ENCODE measurements around the gene RIBC1.

- TF ChIP-seq EP300 (IDR thresholded peaks at IDR 0.05; ENCODE audit: borderline replicate concordance) (no peak), CREB1 (IDR thresholded peaks at IDR 0.05; ENCODE audit: low read depth) (no peak), REST (IDR thresholded peaks at IDR 0.05; ENCODE audit: low read depth) (no peak), RAD21 (IDR thresholded peaks at IDR 0.05; ENCODE audit: low read depth) (no peak), TCF12 (IDR thresholded peaks at IDR 0.05; ENCODE audit: low read depth) (no peak), YY1 (IDR thresholded peaks at IDR 0.05; ENCODE audit: low read depth) (no peak), CEBPB (IDR thresholded peaks at IDR 0.05) (no peak), NFIC (IDR thresholded peaks at IDR 0.05) (no peak)
- TF ChIP-seq, protein P1, sequence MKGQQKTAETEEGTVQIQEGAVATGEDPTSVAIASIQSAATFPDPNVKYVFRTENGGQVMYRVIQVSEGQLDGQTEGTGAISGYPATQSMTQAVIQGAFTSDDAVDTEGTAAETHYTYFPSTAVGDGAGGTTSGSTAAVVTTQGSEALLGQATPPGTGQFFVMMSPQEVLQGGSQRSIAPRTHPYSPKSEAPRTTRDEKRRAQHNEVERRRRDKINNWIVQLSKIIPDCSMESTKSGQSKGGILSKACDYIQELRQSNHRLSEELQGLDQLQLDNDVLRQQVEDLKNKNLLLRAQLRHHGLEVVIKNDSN (IDR thresholded peaks at IDR 0.05), result no peak
Measured at GRCh38 chrX:53374923-53375322, 47.8 kb upstream of the RIBC1 start.

All from Ishikawa (cell line).